ENCODE measurements around the gene SRP68.

DNA sequence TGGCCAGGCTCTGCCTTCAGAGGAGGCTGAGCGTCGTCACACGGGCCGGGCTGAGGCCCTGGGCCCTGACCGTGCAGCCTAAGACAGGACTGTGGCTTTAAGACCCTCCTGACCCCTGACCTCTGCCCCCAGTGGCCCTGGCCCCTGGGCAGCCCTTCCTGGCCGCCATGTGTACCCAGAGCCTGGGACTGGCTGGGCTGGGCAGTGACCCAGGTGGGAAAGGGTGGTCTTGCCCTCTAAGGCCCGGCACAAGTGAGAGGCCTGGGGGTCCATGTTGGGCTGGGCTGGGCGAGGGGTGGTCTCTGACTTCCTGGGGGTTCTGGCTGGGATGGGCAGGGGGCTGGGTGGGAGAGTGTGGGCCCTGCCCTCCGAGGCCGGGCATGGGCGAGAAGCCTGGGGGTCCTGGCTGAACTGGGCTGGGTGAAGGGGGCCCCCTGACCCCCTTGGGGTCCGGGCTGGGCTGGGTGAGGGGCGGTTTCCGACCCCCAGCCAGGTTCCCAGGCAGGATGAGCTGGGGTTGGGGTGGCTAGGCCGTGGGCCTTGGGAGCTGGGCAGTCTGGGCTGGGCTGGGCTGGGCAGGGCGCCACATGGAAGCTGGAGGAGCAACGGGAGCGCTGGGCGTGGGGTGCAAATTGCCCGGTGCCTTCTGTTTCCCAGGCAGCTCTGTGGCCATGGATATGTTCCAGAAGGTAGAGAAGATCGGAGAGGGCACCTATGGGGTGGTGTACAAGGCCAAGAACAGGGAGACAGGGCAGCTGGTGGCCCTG, 71.4 kb downstream of the SRP68 start, which contains the start of gene CDK3:
- TF ChIP-seq, protein P1, sequence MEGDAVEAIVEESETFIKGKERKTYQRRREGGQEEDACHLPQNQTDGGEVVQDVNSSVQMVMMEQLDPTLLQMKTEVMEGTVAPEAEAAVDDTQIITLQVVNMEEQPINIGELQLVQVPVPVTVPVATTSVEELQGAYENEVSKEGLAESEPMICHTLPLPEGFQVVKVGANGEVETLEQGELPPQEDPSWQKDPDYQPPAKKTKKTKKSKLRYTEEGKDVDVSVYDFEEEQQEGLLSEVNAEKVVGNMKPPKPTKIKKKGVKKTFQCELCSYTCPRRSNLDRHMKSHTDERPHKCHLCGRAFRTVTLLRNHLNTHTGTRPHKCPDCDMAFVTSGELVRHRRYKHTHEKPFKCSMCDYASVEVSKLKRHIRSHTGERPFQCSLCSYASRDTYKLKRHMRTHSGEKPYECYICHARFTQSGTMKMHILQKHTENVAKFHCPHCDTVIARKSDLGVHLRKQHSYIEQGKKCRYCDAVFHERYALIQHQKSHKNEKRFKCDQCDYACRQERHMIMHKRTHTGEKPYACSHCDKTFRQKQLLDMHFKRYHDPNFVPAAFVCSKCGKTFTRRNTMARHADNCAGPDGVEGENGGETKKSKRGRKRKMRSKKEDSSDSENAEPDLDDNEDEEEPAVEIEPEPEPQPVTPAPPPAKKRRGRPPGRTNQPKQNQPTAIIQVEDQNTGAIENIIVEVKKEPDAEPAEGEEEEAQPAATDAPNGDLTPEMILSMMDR (IDR thresholded peaks at IDR 0.05; ENCODE audit: low read length) = no peak
- no peak for TF ChIP-seq EZH2 (IDR thresholded peaks at IDR 0.05; ENCODE audit: borderline replicate concordance, low read length)
